Neural progenitor cell (in vitro differentiated cells): ENCODE results near the gene CAMKK1.

Experiments
- CTCF ChIP-seq: fragments of 200-600 bp; sonication (generic); IDR thresholded peaks from 2 replicates; pipeline ENCODE4 v1.5.1; 2017; ENCODE audit warnings: antibody characterized with exemption, mild to moderate bottlenecking
- EZH2 ChIP-seq: fragments of 200-600 bp; sonication (generic); IDR thresholded peaks from 2 replicates; pipeline ENCODE4 v1.6.1; 2017; ENCODE audit warnings: antibody characterized with exemption, mild to moderate bottlenecking, moderate library complexity
- EZH2phosphoT487 ChIP-seq: fragments of 200-600 bp; sonication (generic); IDR thresholded peaks from 2 replicates; pipeline ENCODE4 v1.6.1; 2017; ENCODE audit warnings: antibody characterized with exemption

- TF ChIP-seq CTCF (no peak), EZH2phosphoT487 (no peak), EZH2 (no peak)
Observed at GRCh38 chr17:3918372-3919122, 25.7 kb upstream of the CAMKK1 start.
